CD4-positive, alpha-beta T cell treated with Interleukin-12 subunit alpha and Interleukin-12 subunit beta, for 1 hour (primary cell): ENCODE results near the gene MMP24.

Experiments used
- DNase-seq: peaks from one replicate; pipeline ENCODE4 v3.0.0-alpha.2; 2020

MMP24 gene

GRCh38 chr20:35316086-35316485 is 89.6 kb downstream of the MMP24 start:
- DNase-seq, result no peak

- no peak for DNase-seq
Measured at GRCh38 chr20:35317416-35318210, 91.1 kb downstream of the MMP24 start.

GRCh38 chr20:35318502-35319157 is 92.1 kb downstream of the MMP24 start:
- DNase-seq, result no peak

- DNase-seq, result no peak
Measured at GRCh38 chr20:35319192-35319870, 92.8 kb downstream of the MMP24 start.

- DNase-seq, result no peak
Measured at GRCh38 chr20:35319871-35320197, 93.3 kb downstream of the MMP24 start.

- DNase-seq, result no peak
Measured at GRCh38 chr20:35320396-35321126, 94.1 kb downstream of the MMP24 start.

GRCh38 chr20:35325401-35325800 is 98.9 kb downstream of the MMP24 start:
- no peak for DNase-seq

- no peak for DNase-seq
Measured at GRCh38 chr20:35326021-35326739, 99.7 kb downstream of the MMP24 start.
